Activated T-helper 9 cell treated with anti-CD3 and anti-CD28 coated beads, Interleukin-2, amount 50 U/mL, for 16 hours (primary cell): ENCODE data around the gene STIMATE.

Source experiments
- DNase-seq: peaks from one replicate; pipeline ENCODE4 v3.0.0-alpha.2; 2020; ENCODE audit warnings: low read depth

The STIMATE gene

DNA sequence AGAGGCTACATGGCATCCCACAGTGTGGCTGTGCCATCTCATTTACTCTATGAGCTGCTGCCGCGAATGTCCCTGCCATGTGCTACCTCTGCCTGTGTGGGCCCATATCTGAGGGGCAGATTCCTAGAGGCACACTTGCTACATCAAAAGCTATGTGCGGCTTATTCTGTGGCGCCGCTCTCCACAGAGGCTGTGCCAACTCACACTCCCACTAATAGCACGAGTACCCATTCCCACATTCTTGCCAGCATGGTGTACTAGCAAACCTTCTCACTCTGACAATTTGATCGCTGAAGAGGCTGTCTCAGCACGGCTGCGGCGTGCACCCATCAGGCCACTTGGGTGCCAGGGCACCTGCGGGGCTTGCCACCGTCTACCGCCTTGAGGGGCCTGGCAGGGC, 31.4 kb downstream of the STIMATE start:
- DNase-seq, result no peak

DNA sequence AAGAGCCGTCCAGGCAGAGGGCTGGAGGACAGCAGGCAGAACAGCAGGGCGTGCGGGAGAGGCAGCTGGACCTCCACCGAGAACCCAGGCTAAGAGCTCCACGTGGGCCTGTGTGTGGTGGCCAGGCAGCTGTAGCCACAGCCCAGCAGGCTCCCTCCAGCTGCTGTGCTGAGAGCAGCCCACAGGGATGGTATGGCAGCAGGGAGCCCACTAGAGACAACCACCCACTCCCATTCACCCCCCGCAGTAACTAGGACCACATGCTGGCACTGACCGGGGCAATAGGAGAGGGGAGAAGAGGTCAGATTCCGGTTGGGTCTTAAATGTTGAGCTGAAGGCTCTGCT, 37.0 kb downstream of the STIMATE start:
- no peak for DNase-seq

DNA sequence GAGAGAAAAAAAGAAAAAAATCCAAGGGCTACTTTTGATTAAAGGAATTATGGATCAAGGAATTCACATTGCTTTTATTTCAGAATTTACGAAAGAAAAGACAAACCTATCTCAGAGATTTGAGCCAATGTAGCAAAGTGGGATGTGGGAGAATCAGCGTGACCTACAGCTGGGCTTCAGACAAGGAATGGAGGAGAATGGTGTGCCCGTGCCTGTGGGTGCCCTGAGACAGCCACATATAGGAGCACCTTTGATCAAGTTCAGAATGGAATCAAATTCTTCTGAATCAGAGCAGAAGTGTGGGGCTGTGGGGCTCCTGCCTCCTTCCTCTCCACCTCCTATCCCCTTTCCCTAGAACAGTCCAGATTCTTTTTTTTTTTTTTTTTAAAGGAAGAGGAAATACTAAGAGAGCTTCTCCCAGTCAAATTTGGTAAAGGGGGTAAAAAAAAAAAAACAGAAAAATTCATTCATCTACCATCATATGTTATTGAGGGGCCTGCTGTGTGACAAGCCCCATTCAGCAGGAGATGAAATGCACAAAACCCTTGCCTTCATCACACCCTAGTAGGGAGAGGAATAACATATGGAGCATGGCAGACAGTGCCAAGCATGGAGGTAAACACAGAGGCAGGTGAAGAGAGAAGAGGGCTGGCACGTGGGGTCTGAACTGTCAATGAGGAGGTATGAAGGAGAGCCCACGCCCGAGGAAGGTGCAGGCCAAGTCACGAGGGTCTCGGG, 37.5 kb downstream of the STIMATE start:
- no peak for DNase-seq

- no peak for DNase-seq
Measured at GRCh38 chr3:52857864-52858263, 39.5 kb downstream of the STIMATE start.

DNA sequence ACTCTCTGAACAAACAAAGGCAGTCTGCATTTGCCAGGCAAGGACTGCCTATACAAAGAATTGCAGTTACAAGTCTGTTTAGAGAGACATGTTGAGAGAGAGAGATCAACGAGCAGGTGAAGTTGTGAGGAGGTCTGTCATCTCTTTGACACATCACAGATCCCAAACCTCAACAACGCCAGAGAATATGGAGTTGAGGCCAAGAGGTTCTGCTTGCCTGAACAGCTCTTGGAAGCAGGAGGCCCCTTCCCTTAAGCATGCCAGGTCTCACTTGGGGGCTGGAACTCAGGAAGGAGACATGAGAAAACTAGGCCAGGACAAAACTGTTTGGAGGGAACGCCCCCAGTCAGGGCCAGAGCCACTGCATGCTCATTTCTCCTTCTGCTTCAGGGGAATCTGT, 40.2 kb downstream of the STIMATE start:
- no peak for DNase-seq

DNA sequence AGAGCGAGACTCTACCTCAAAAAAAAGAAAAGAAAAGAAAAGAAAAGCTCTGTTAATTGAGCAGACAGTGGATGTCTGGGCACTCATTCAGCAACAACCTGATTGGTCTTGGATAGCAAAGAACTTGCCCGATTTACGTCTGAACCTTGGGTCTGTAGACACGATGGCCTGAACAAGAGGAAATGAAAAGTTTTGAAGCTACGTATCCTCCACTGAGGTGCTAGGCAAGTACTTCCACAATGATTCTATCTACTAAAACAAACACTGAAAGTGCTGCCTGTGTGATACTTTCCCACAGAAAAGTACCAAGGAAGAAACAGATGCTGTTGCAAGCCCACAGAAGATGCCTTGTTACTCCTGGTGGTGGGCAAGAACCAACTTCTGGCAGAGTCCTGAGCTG, 40.7 kb downstream of the STIMATE start:
- DNase-seq, result no peak

DNA sequence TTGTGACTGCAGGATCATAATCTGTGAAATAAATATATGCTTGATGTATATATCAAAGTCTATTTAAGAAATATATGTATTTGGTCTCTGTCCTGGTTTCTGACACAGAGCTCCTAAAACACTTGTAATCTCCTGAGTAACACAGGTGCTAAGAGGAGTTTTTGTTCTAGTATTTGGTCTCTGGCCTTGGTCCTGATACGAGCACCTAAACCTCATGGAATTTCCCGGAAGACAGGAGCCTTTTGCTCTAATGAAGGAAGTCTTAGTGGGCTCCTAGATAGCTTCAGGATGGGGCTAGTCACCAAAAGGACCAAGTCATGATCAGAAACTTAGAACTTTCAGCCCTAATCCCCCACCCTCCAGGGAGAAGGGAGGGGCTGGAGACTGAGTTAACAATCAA, 43.3 kb downstream of the STIMATE start:
- DNase-seq, result no peak

DNA sequence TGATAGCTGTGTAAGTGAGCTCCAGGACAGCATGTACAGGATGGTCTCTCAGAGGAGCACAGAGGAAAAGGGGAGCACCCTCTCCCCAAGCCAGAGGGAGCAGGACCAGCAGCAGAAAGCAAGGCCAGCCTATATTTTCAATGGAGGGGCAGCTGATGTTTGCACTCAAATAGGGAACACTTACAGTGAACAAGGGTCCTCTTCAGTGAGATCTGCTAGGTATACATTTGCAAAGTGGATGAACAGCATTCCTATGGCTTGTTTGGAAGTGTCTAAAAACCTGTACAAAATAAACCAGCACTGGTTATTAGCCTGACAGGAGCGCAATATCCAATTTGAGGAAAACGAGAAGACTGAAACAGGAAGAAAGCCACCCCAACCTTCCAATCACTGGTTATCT, 44.9 kb downstream of the STIMATE start:
- no peak for DNase-seq

GRCh38 chr3:52851348-52851747, 46.0 kb downstream of the STIMATE start:
- no peak for DNase-seq

GRCh38 chr3:52849656-52850055, 47.7 kb downstream of the STIMATE start:
- no peak for DNase-seq

- no peak for DNase-seq
Measured at GRCh38 chr3:52848617-52849016, 48.7 kb downstream of the STIMATE start.

- no peak for DNase-seq
Measured at GRCh38 chr3:52847726-52848125, 49.6 kb downstream of the STIMATE start.

GRCh38 chr3:52847241-52847640, 50.1 kb downstream of the STIMATE start:
- DNase-seq, result no peak

DNA sequence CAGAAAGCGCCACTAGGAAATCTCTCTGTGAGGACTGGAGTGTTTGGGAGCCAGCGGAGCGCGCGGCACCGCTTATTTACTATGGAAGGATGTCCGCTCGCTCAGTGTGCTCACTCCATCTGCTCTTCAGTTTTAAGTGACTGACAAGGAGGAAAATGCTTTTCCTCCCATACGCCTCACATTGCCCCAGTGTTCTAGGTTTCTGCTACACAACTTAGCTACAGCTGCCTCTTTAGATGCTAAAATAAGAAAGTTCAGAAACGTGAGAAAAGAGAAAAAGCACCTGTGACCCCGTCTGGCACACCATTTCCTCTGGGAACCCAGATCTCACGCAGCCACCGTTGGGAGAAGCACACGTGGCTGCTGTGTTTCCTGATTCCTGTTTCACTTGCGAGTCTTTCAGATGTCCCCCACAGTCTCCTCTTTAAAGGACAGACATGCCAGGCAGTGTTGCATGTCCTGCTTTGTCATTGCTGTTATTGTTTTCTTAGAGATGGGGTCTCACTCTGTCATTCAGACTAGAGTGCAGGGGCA, 50.8 kb downstream of the STIMATE start:
- no peak for DNase-seq

DNA sequence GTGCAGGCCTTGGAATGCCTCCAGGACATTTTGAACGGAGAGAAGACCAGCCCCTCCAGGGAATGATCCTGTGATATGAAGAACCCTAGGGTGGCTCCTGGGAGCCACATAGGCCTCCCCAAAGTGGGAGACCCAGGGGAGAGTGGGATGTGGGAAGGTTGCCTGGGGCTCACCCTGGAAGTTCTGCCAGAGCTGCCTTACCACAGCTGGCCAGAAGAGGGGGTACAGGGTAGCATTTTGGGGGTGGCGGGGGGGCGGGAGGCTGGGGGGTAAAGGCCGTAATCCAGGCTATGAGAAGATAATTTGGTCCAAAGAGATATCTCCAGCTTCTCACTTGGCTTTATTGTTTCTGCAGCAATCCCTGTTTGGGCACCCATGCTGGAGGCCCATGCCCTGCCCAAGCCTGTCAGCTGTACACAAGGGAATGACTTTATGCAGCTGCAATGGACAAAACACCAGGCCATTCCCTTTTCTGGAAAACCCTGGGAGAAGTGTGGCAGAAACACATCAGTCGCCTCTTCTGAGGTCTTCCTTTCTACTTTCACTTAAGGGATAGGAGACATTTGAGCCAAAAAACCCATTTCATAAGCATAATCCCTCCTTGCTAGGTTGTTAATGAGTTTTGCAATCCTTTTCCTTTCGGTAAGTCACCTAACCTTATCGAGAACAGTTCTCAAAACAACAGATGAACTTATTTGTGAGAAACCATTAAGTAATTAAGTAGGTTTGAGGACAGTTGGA, 51.5 kb downstream of the STIMATE start:
- DNase-seq, result no peak

DNA sequence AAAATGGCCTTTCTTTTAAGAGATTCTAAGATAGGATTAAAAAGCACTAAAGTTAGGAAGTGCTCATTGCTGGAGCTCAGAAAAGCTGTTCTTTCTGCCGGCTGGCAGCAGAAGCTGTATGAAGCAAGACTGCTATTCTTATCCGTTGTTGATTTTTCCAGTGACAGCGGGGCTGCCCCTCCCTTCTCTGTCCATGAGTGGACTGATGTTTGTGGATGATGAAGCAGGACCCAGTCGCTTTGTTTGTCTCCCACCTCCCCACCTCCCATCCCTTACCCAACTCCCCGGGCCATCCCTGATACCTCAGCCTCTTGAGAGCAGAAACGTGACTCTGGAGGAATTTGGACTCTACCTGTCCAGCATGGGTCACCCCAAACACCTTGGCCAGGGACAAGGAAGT, 52.2 kb downstream of the STIMATE start:
- DNase-seq, result no peak

- no peak for DNase-seq
Measured at GRCh38 chr3:52844290-52844975, 52.9 kb downstream of the STIMATE start.

- no peak for DNase-seq
Measured at GRCh38 chr3:52843881-52844280, 53.5 kb downstream of the STIMATE start.

- no peak for DNase-seq
Measured at GRCh38 chr3:52843108-52843865, 54.1 kb downstream of the STIMATE start.

DNA sequence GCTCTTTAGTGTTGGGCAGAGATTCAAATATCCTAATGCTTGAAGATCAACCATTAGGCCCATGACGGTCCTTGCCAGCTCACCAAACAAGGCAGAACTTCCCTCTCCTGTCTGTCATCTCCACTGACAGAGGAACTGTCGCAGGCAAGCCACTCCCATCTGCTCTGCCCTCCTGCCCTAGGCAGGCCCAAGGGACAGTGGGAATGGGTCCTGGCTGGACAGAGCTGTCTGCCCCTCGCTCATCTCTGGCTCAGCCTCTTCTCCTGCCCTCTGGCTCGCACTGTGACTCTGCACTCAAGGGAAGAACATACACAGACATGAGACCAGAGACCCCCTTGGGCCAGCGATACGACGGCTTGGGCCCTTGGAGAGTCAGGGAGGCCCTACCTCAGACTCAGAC, 54.9 kb downstream of the STIMATE start:
- no peak for DNase-seq

- DNase-seq, result no peak
Measured at GRCh38 chr3:52841981-52842340, 55.4 kb downstream of the STIMATE start.

- DNase-seq, result no peak
Measured at GRCh38 chr3:52841211-52841980, 56.0 kb downstream of the STIMATE start.
